ENCODE data around the gene LAMC3. TPM values are rescaled to one million over a fixed set of nuclear protein-coding genes. Genes with fewer than 3 reads are reported as not detected.

Gene LAMC3
- total RNA-seq, 2 donors from 2014 or later = 0.55 to 156 TPM

- Histone ChIP-seq H3K4me1 (replicated peaks) (no peaks in the 10 kb centered on the region), H3K4me3 (no peak overlapping the region), H3K27ac (no peak overlapping the region), H3K9me3 (no peaks in the 10 kb centered on the region), H3K36me3 (no peaks in the 10 kb centered on the region), H3K27me3 (replicated peaks; ENCODE audit: insufficient read depth) (no peaks in the 10 kb centered on the region)
- no peak for DNase-seq (ENCODE audit: low spot score)
- 81% methylated on average over 6 of the region's 6 CpGs for WGBS
- intact Hi-C loops (cut with DNase I) = loop anchor here (5.0 kb wide), 1 partner anchor 292 kb away; no protein-coding TSS in a partner anchor
- no peak for TF ChIP-seq POLR2A (IDR thresholded peaks at IDR 0.05)
- TF ChIP-seq CTCF (IDR thresholded peaks at IDR 0.05) = no peak
- TF ChIP-seq POLR2AphosphoS5 (IDR thresholded peaks at IDR 0.05) = no peak
Measured at GRCh38 chr9:130994135-130995085, 14.6 kb upstream of the LAMC3 start.

GRCh38 chr9:130995086-130996011 lies 13.6 kb upstream of the LAMC3 start:
- no peak for DNase-seq (ENCODE audit: low spot score)
- Histone ChIP-seq H3K4me1 (replicated peaks) (no peaks in the 10 kb centered on the region), H3K27me3 (replicated peaks; ENCODE audit: insufficient read depth) (no peaks in the 10 kb centered on the region), H3K27ac (no peak overlapping the region), H3K9me3 (no peaks in the 10 kb centered on the region), H3K36me3 (no peaks in the 10 kb centered on the region), H3K4me3 (no peak overlapping the region)
- whole genome bisulfite sequencing = 62% methylated on average over 15 of the region's 15 CpGs
- TF ChIP-seq POLR2AphosphoS5 (IDR thresholded peaks at IDR 0.05) (no peak), POLR2A (IDR thresholded peaks at IDR 0.05) (no peak), CTCF (IDR thresholded peaks at IDR 0.05) (no peak)
- intact Hi-C loops (cut with DNase I) = loop anchor here (5.0 kb wide), 1 partner anchor 293 kb away; no protein-coding TSS in a partner anchor

- H3K27me3 ChIP-seq (replicated peaks; ENCODE audit: insufficient read depth) = no peaks in the 10 kb centered on the region
- no peaks in the 10 kb centered on the region for H3K36me3 ChIP-seq
- no peak overlapping the region for H3K4me3 ChIP-seq
- no peak for DNase-seq (ENCODE audit: low spot score)
- no peak for TF ChIP-seq POLR2AphosphoS5 (IDR thresholded peaks at IDR 0.05)
- TF ChIP-seq CTCF (IDR thresholded peaks at IDR 0.05) = no peak
- no peak for TF ChIP-seq POLR2A (IDR thresholded peaks at IDR 0.05)
- intact Hi-C loops (cut with DNase I) = loop anchor here (5.0 kb wide), 1 partner anchor 294 kb away; no protein-coding TSS in a partner anchor
- no peaks in the 10 kb centered on the region for H3K4me1 ChIP-seq (replicated peaks)
- 94% methylated on average over 8 of the region's 8 CpGs for WGBS
- H3K9me3 ChIP-seq = no peaks in the 10 kb centered on the region
- no peak overlapping the region for H3K27ac ChIP-seq
Measured at GRCh38 chr9:130996205-130996604, 12.8 kb upstream of the LAMC3 start.

GRCh38 chr9:130996676-130997394 lies 12.1 kb upstream of the LAMC3 start:
- intact Hi-C loops (cut with DNase I) = loop anchor here (5.0 kb wide), 1 partner anchor 295 kb away; no protein-coding TSS in a partner anchor
- no peaks in the 10 kb centered on the region for H3K9me3 ChIP-seq
- no peak for TF ChIP-seq POLR2A (IDR thresholded peaks at IDR 0.05)
- TF ChIP-seq POLR2AphosphoS5 (IDR thresholded peaks at IDR 0.05) = no peak
- TF ChIP-seq CTCF (IDR thresholded peaks at IDR 0.05) = no peak
- H3K36me3 ChIP-seq = no peaks in the 10 kb centered on the region
- 80% methylated on average over 14 of the region's 14 CpGs for WGBS
- no peaks in the 10 kb centered on the region for H3K4me1 ChIP-seq (replicated peaks)
- no peak overlapping the region for H3K27ac ChIP-seq
- no peaks in the 10 kb centered on the region for H3K27me3 ChIP-seq (replicated peaks; ENCODE audit: insufficient read depth)
- no peak for DNase-seq (ENCODE audit: low spot score)
- no peak overlapping the region for H3K4me3 ChIP-seq

All from prostate gland (tissue), 2 donors.